Activated CD8-positive, alpha-beta T cell treated with anti-CD3 and anti-CD28 coated beads for 36 hours (primary cell): Measurements from ENCODE around the gene SOWAHA. TPM values are rescaled to one million over a fixed set of nuclear protein-coding genes. Genes with fewer than 3 reads are reported as not detected.

ENCODE experiments used
- ATAC-seq: fragments of 200-7000 bp; cut with Tn5 transposase; one replicate; pipeline ENCODE4 v1.10.0; 2021; ENCODE audit warnings: mild to moderate bottlenecking, moderate library complexity
- CTCF ChIA-PET: fragments of 350-600 bp; sonication (Branson Sonifier 250); formaldehyde crosslinking; loops from one replicate; lab custom pipeline; 2021; ENCODE audit warnings: antibody characterized with exemption; lab: Charles Lee
- POLR2A ChIA-PET: fragments of 350-600 bp; sonication (Branson Sonifier 250); formaldehyde crosslinking; loops from one replicate; lab custom pipeline; 2021; ENCODE audit warnings: antibody characterized with exemption; lab: Charles Lee
- DNase-seq: peaks from one replicate; pipeline ENCODE4 v3.0.0-alpha.2; 2020
- H3K27ac Mint-ChIP-seq: one replicate; pipeline ENCODE4 v1.8.0; 2021; ENCODE audit warnings: mild to moderate bottlenecking, mixed read lengths
- H3K27me3 Mint-ChIP-seq: one replicate; pipeline ENCODE4 v1.8.0; 2021; ENCODE audit warnings: mixed read lengths
- H3K36me3 Mint-ChIP-seq: one replicate; pipeline ENCODE4 v1.8.0; 2021; ENCODE audit warnings: low read depth, mixed read lengths
- H3K4me1 Mint-ChIP-seq: one replicate; pipeline ENCODE4 v1.8.0; 2021; ENCODE audit warnings: low read depth, mixed read lengths
- H3K4me3 Mint-ChIP-seq: one replicate; pipeline ENCODE4 v1.8.0; 2021; ENCODE audit warnings: mild to moderate bottlenecking, moderate library complexity, mixed read lengths
- H3K9me3 Mint-ChIP-seq: one replicate; pipeline ENCODE4 v1.8.0; 2021; ENCODE audit warnings: mixed read lengths
- CTCF ChIP-seq: fragments of 200-600 bp; IDR thresholded peaks from one replicate; pipeline ENCODE4 v1.8.0; 2022; ENCODE audit warnings: antibody characterized with exemption, mild to moderate bottlenecking
- intact Hi-C: fragments of 100-400 bp; cut with micrococcal nuclease; formaldehyde crosslinking; loops from one replicate; pipeline ENCODE4 v1.10.0; 2022
- total RNA-seq, 2 experiments: library from RNA; stranded (reverse); gene quantifications; one replicate each; pipeline ENCODE4 v1.2.3, GENCODE V29; 2021

Gene SOWAHA
- total RNA-seq, 2 experiments from 2014 or later: not detected

DNA sequence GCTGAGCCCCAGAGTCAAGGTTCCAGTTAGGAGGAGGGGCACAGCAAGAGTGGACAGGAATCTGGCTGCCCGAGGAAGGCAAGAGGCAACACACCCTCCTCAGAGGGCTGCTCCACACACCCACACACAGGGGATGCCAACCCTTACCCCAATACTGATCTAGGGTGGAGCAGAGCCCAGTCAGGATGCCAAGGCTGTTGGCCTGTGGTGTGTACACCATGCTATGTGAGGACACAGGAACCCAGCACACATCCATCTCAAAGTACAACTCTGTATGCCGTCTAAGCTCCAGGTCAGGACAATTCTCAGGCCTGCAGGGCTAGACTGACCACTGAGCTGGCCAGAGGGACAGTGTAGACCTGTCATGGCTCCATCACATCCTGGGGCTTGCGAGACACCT lies 38.7 kb upstream of the SOWAHA start:
- CTCF ChIA-PET: interaction anchor here (1.4 to 2.8 kb wide), 3 partner anchors 28 to 46 kb away, joined by 3 to 9 read pairs (median 3); partner anchors contain the start of gene CCNI2
- DNase-seq: no peak
- POLR2A ChIA-PET: interaction anchor here (1.5 to 2.1 kb wide), 2 partner anchors 9 to 20 kb away, joined by 4 to 8 read pairs; no protein-coding TSS in a partner anchor

GRCh38 chr5:132774896-132775295 lies 38.2 kb upstream of the SOWAHA start:
- TF ChIP-seq CTCF: no peak
- ChIA-PET CTCF (interaction anchor here (2.8 kb wide), 1 partner anchor 28 kb away, joined by 9 read pairs; the partner anchor contains the start of gene CCNI2), POLR2A (interaction anchor here (1.8 kb wide), 1 partner anchor 10 kb away, joined by 5 read pairs; no protein-coding TSS in a partner anchor)
- intact Hi-C loops: no loop called here
- ATAC-seq: no peak
- Mint-ChIP-seq H3K27me3 (peaks cover 9% of the 10 kb centered on the region), H3K4me3 (no peak overlapping the region), H3K9me3 (no peaks in the 10 kb centered on the region), H3K4me1 (peaks cover 6% of the 10 kb centered on the region), H3K36me3 (no peaks in the 10 kb centered on the region), H3K27ac (no peak overlapping the region)
- no peak for DNase-seq

More for the DNA sequence above, 38.7 kb upstream of the SOWAHA start:
- Mint-ChIP-seq H3K27ac (no peak overlapping the region), H3K4me1 (peaks cover 6% of the 10 kb centered on the region), H3K36me3 (no peaks in the 10 kb centered on the region), H3K4me3 (no peak overlapping the region), H3K9me3 (no peaks in the 10 kb centered on the region), H3K27me3 (peaks cover 9% of the 10 kb centered on the region)
- ATAC-seq: no peak
- TF ChIP-seq CTCF: no peak
- intact Hi-C loops: no loop called here

DNA sequence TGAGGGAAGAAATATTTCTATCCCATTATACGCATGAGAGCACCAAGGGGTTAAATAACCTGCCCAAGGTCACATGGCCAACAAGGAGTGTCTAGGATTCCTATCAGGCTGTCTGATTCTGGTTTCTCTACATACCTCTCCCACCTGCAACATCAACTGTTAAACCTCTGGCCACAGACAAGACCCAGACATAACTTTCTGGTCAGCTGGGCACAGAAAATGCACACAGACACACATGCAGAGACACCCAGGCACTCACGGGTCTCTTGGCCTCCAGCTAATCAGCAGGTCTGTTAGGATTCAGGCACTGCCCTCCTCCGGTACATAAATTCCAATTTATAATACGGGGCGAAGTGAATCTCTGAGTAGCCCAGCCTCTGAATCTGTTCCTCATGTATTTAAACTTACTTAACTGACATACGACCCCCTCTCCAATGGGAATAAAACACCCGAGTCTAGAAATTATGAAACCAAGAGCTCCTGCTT lies 37.6 kb upstream of the SOWAHA start:
- no peak overlapping the region for H3K4me3 Mint-ChIP-seq
- CTCF ChIA-PET: interaction anchor here (2.8 kb wide), 1 partner anchor 29 kb away, joined by 9 read pairs; the partner anchor contains the start of gene CCNI2

DNA sequence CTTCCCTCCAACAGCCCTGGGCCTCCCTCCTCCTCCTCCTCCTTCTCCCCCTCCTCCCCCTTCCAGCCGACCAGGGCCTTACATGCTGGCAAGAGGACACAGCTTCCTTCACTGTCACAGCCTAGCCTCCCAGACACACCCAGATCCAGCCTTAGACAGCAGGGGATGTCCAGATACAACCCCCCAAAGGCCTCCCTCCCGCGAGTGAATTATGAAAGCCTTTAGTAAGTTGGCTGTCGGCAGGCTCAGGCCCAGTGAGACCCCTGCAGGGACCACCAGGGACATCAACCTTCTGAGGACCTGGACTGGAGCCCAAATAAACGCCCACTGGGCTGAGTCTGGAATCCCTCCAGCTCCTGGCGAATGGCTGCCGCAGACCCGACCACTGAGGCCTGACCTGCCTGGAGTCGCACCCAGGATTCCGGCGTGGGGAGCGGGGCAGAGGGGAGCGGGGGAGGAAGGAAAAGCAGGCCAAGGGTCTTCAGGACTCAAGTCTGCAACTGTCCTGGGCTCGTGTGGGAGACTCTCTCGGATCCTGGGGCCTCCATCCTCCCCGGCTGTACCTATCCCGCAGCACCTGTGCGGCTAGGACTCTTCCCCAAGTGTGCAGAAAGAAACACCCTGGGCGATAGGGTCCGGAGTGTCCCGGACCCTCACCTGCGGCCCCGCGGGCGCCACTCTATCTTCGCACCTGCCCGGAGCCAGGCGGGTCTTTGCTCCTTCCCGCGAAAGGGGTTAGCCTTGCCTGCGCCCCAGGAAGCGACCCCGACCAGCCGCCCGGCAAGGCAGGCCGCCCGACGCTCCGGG lies 36.8 kb upstream of the SOWAHA start:
- Mint-ChIP-seq H3K27me3 (peaks cover 12% of the 10 kb centered on the region), H3K4me3 (peak overlapping the region; percentile 63), H3K36me3 (no peaks in the 10 kb centered on the region), H3K9me3 (no peaks in the 10 kb centered on the region), H3K27ac (no peak overlapping the region), H3K4me1 (peaks cover 8% of the 10 kb centered on the region)
- CTCF ChIA-PET: interaction anchor here (2.8 kb wide), 1 partner anchor 29 kb away, joined by 9 read pairs; the partner anchor contains the start of gene CCNI2
- no peak for ATAC-seq
- POLR2A ChIA-PET: interaction anchor here (0.9 to 1.8 kb wide), 2 partner anchors 11 to 21 kb away, joined by 4 to 5 read pairs; no protein-coding TSS in a partner anchor
- no peak for TF ChIP-seq CTCF
- intact Hi-C loops: no loop called here
- DNase-seq: peak; percentile 12

More for the DNA sequence above, 37.6 kb upstream of the SOWAHA start:
- Mint-ChIP-seq H3K9me3 (no peaks in the 10 kb centered on the region), H3K27ac (no peak overlapping the region), H3K27me3 (peaks cover 9% of the 10 kb centered on the region), H3K36me3 (no peaks in the 10 kb centered on the region), H3K4me1 (peaks cover 6% of the 10 kb centered on the region)
- ATAC-seq (no peak), DNase-seq (no peak)
- POLR2A ChIA-PET: interaction anchor here (0.9 to 1.8 kb wide), 2 partner anchors 10 to 20 kb away, joined by 4 to 5 read pairs; no protein-coding TSS in a partner anchor
- intact Hi-C loops: no loop called here
- TF ChIP-seq CTCF: no peak
